ENCODE measurements around the gene HABP4. TPM values are rescaled to one million over a fixed set of nuclear protein-coding genes. Genes with fewer than 3 reads are reported as not detected.

The HABP4 gene
- total and polyA plus RNA-seq, 2 donors from 2014 or later = 20.9 to 37.5 TPM

DNA sequence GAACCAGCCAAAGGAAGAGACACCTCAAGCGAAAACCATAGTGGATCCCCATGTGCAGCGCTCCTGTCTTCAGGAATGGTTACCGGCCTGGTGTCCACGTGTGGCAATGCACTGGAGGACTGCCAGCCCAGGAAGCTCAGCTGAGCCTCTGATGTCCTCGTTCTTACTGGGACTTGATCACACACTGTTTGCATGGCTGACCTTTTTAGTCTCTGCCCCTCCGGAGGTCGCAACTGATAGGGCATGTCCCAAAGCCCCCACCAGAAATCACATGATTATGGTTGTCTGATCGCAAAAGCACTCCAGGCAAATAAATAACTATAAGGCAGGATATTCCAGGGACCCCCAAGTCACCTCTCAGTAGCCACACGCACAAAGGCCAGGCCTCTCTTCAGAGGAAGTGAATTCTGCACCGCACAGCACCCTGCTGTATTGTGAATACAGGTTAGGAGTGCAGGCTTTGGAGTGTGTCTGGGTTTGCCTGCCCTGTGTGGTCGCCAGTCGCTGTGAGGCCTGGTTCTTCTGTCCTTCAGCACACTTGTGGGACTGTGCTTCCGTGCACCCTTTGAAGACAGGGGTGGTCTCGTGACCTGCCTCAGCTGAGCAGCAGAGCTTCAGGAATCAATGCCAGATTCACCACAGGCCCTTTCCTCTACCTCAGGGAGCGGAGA is 13.4 kb upstream of the HABP4 start:
- no peak for DNase-seq
- intact Hi-C loops (cut with DNase I) = no loop called here
- peaks cover 0 to 4% (median 0%) of the 10 kb centered on the region in 3 donors for H3K9me3 ChIP-seq (ENCODE audit: control insufficient read depth in 2 of 3, insufficient read depth in 1 of 3, low read length in 3 of 3)
- no peaks in the 10 kb centered on the region for H3K27me3 ChIP-seq (ENCODE audit: control insufficient read depth, insufficient read depth, low read length)
- no peak for FAIRE-seq
- no peak overlapping the region for H3K9ac ChIP-seq (ENCODE audit: low read length in 3 of 3)
- no peaks in the 10 kb centered on the region for H3K36me3 ChIP-seq (ENCODE audit: control insufficient read depth in 2 of 3, insufficient read depth in 3 of 3, low read length in 3 of 3)
- H3K4me1 ChIP-seq (ENCODE audit: control insufficient read depth in 2 of 3, insufficient read depth in 2 of 3, low read depth in 1 of 3, low read length in 3 of 3) = no peaks in the 10 kb centered on the region
- no peak overlapping the region for H3K4me3 ChIP-seq (ENCODE audit: low read length in 3 of 3)
- no peak overlapping the region for H3K27ac ChIP-seq (ENCODE audit: low read depth in 2 of 2, low read length in 2 of 2)
- TF ChIP-seq, protein P1, sequence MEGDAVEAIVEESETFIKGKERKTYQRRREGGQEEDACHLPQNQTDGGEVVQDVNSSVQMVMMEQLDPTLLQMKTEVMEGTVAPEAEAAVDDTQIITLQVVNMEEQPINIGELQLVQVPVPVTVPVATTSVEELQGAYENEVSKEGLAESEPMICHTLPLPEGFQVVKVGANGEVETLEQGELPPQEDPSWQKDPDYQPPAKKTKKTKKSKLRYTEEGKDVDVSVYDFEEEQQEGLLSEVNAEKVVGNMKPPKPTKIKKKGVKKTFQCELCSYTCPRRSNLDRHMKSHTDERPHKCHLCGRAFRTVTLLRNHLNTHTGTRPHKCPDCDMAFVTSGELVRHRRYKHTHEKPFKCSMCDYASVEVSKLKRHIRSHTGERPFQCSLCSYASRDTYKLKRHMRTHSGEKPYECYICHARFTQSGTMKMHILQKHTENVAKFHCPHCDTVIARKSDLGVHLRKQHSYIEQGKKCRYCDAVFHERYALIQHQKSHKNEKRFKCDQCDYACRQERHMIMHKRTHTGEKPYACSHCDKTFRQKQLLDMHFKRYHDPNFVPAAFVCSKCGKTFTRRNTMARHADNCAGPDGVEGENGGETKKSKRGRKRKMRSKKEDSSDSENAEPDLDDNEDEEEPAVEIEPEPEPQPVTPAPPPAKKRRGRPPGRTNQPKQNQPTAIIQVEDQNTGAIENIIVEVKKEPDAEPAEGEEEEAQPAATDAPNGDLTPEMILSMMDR (IDR thresholded peaks at IDR 0.05; ENCODE audit: borderline replicate concordance, extremely low read depth, insufficient read depth) = no peak

DNA sequence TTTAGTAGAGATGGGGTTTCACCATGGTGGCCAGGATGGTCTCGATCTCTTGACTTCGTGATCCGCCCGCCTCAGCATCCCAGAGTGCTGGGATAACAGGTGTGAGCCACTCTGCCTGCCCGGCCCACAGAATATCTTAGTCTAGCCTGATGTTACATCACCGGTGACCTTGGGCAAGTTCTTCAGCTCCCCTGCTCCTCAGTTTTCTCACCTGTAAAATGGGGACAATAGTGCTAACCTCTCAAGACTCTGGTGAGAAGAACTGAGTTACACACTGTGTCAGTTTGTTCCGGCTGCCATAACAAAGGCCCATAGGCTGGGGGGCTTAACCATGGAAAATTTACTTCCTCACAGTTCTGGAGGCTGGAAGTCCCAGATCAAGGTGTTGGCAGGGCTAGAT is 12.5 kb upstream of the HABP4 start:
- Histone ChIP-seq H3K27ac (ENCODE audit: low read depth in 2 of 2, low read length in 2 of 2) (no peak overlapping the region), H3K9me3 (ENCODE audit: control insufficient read depth in 2 of 3, insufficient read depth in 1 of 3, low read length in 3 of 3) (peaks cover 0 to 4% (median 0%) of the 10 kb centered on the region in 3 donors), H3K4me1 (ENCODE audit: control insufficient read depth in 2 of 3, insufficient read depth in 2 of 3, low read depth in 1 of 3, low read length in 3 of 3) (no peaks in the 10 kb centered on the region), H3K9ac (ENCODE audit: low read length in 3 of 3) (no peak overlapping the region), H3K27me3 (ENCODE audit: control insufficient read depth, insufficient read depth, low read length) (no peaks in the 10 kb centered on the region), H3K4me3 (ENCODE audit: low read length in 3 of 3) (no peak overlapping the region), H3K36me3 (ENCODE audit: control insufficient read depth in 2 of 3, insufficient read depth in 3 of 3, low read length in 3 of 3) (no peaks in the 10 kb centered on the region)
- intact Hi-C loops (cut with DNase I) = no loop called here
- FAIRE-seq = no peak
- DNase-seq = no peak
- TF ChIP-seq, protein P1 (IDR thresholded peaks at IDR 0.05; ENCODE audit: borderline replicate concordance, extremely low read depth, insufficient read depth) = no peak

DNA sequence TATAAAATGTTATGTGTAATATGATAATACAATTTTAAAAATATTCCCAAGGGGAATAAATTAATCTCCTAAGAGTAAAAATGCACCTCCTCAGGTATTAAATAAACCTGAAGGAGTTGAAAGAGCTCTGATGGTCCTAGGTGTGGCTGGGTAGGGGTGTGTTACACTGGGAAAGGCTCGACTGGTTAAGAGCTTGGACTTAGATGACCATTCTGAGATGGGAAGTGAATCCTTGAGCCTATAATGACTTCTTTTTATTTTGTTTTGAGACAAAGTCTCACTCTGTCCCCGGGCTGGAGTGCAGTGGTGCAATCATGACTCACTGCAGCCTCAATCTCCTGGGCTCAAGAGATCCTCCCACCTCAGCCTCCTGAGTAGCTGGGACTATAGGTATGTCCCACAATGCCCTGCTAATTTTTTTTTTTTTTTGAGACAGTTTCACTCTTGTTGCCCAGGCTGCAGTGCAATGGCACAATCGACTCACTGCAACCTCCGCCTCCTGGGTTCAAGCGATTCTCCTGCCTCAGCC is 9.2 kb upstream of the HABP4 start:
- Histone ChIP-seq H3K9me3 (ENCODE audit: control insufficient read depth in 2 of 3, insufficient read depth in 1 of 3, low read length in 3 of 3) (no peaks in the 10 kb centered on the region), H3K36me3 (ENCODE audit: control insufficient read depth in 2 of 3, insufficient read depth in 3 of 3, low read length in 3 of 3) (no peaks in the 10 kb centered on the region), H3K9ac (ENCODE audit: low read length in 3 of 3) (no peak overlapping the region), H3K4me1 (ENCODE audit: control insufficient read depth in 2 of 3, insufficient read depth in 2 of 3, low read depth in 1 of 3, low read length in 3 of 3) (no peaks in the 10 kb centered on the region), H3K27me3 (ENCODE audit: control insufficient read depth, insufficient read depth, low read length) (no peaks in the 10 kb centered on the region), H3K27ac (ENCODE audit: low read depth in 2 of 2, low read length in 2 of 2) (no peak overlapping the region), H3K4me3 (ENCODE audit: low read length in 3 of 3) (no peak overlapping the region)
- TF ChIP-seq, protein P1 (IDR thresholded peaks at IDR 0.05; ENCODE audit: borderline replicate concordance, extremely low read depth, insufficient read depth) = no peak
- intact Hi-C loops (cut with DNase I) = no loop called here
- FAIRE-seq (no peak), DNase-seq (no peak)

Measured in kidney (tissue), 14 donors.